H1 (cell line): Measurements from ENCODE around the gene MARK3. TPM values are rescaled to one million over a fixed set of nuclear protein-coding genes. Genes with fewer than 3 reads are reported as not detected.

Source experiments
- CTCF ChIA-PET: fragments of 300-600 bp; sonication (Branson Sonifier 250); formaldehyde crosslinking; loops from one replicate; lab custom pipeline; 2021; ENCODE audit not compliant: partially characterized antibody; lab: Charles Lee
- POLR2A ChIA-PET: fragments of 300-600 bp; sonication (Branson Sonifier 250); formaldehyde crosslinking; loops from one replicate; lab custom pipeline; 2021; ENCODE audit warnings: inconsistent platforms; ENCODE audit not compliant: partially characterized antibody; lab: Charles Lee
- DNase-seq, 2 experiments: peaks; one replicate each; pipeline versions ENCODE4 v3.0.0 to v3.0.0-alpha.2; 2010 to 2022; ENCODE audit warnings: low spot score in 2 of 2, low read depth in 1 of 2, mixed read lengths in 1 of 2
- FAIRE-seq: peaks from 2 replicates; lab custom pipeline; 2011; peaks lifted over from hg19 to GRCh38; lab: Jason Lieb, UNC
- H2AFZ ChIP-seq: 2 replicates; pipeline ENCODE4 v1.8.1; 2012; ENCODE audit warnings: low read length, inconsistent platforms
- H2AK5ac ChIP-seq: 2 replicates; pipeline ENCODE4 v1.6.1; 2013; ENCODE audit warnings: low read depth, low read length
- H2BK120ac ChIP-seq: replicated peaks from 2 replicates; pipeline ENCODE3; 2013; ENCODE audit warnings: low read depth, low read length, inconsistent platforms
- H2BK12ac ChIP-seq: 2 replicates; pipeline ENCODE4 v1.6.1; 2013; ENCODE audit warnings: low read depth, low read length
- H2BK15ac ChIP-seq: 2 replicates; pipeline ENCODE4 v1.6.1; 2013; ENCODE audit warnings: low read length
- H2BK20ac ChIP-seq: 2 replicates; pipeline ENCODE4 v1.6.1; 2013; ENCODE audit warnings: low read length
- H2BK5ac ChIP-seq: 2 replicates; pipeline ENCODE4 v1.6.1; 2013; ENCODE audit warnings: low read depth, low read length
- H3K14ac ChIP-seq: 2 replicates; pipeline ENCODE4 v1.6.1; 2013; ENCODE audit warnings: inconsistent platforms; ENCODE audit not compliant: insufficient read length
- H3K18ac ChIP-seq: 2 replicates; pipeline ENCODE4 v1.6.1; 2013; ENCODE audit warnings: low read length; ENCODE audit errors: extremely low read depth
- H3K23ac ChIP-seq: 2 replicates; pipeline ENCODE4 v1.6.1; 2013; ENCODE audit warnings: inconsistent platforms; ENCODE audit not compliant: insufficient read length
- H3K23me2 ChIP-seq: 2 replicates; pipeline ENCODE4 v1.6.1; 2013; ENCODE audit warnings: low read depth, low read length
- H3K27ac ChIP-seq: 2 replicates; pipeline ENCODE4 v1.6.1; 2011; ENCODE audit warnings: low read depth, low read length, inconsistent platforms
- H3K27me3 ChIP-seq, 4 experiments: replicated peaks in 1 of 4; 1 replicate in 1 of 4; 2 replicates in 3 of 4; pipeline versions ENCODE4 v1.6.1 to v1.8.1; 2011 to 2013; ENCODE audit warnings: low read length in 3 of 4, mild to moderate bottlenecking in 3 of 4, inconsistent platforms in 2 of 4, mixed read lengths in 2 of 4, moderate library complexity in 1 of 4; ENCODE audit not compliant: control insufficient read depth in 3 of 4, insufficient read depth in 3 of 4; ENCODE audit errors: extremely low read depth in 1 of 4
- H3K36me3 ChIP-seq, 4 experiments: 2 replicates each; pipeline versions ENCODE4 v1.6.1 to v1.8.1; 2011 to 2013; ENCODE audit warnings: mild to moderate bottlenecking in 4 of 4, low read length in 3 of 4, moderate library complexity in 2 of 4, control low read depth in 1 of 4, inconsistent platforms in 1 of 4; ENCODE audit not compliant: insufficient read depth in 4 of 4, control insufficient read depth in 2 of 4
- H3K4ac ChIP-seq: replicated peaks from 2 replicates; pipeline ENCODE3; 2013; ENCODE audit warnings: low read length, low read depth, mixed read lengths, inconsistent platforms; ENCODE audit not compliant: insufficient read length
- H3K4me1 ChIP-seq, 4 experiments: replicated peaks in 1 of 4; 1 replicate in 1 of 4; 2 replicates in 3 of 4; pipeline versions ENCODE4 v1.6.1 to v1.8.1; 2011 to 2013; ENCODE audit warnings: low read length in 3 of 4, inconsistent platforms in 2 of 4, mixed read lengths in 1 of 4; ENCODE audit not compliant: insufficient read depth in 4 of 4, control insufficient read depth in 3 of 4
- H3K4me2 ChIP-seq, 2 experiments: 2 replicates each; pipeline versions ENCODE4 v1.6.1 to v1.8.1; 2011 to 2013; ENCODE audit warnings: low read depth in 2 of 2, low read length in 2 of 2, control low read depth in 1 of 2, inconsistent platforms in 1 of 2, mild to moderate bottlenecking in 1 of 2; ENCODE audit not compliant: insufficient read depth in 1 of 2
- H3K4me3 ChIP-seq, 4 experiments: fragments of 200-600, 300-600 bp in 1 of 4; sonication (generic), shearing (Covaris generic), sonication (Bioruptor Twin) in 1 of 4; 2 replicates each; pipeline versions ENCODE4 v1.5.1 to v1.8.1; 2011 to 2016; ENCODE audit warnings: low read length in 4 of 4, low read depth in 3 of 4, control low read depth in 2 of 4, inconsistent platforms in 2 of 4, mild to moderate bottlenecking in 2 of 4, mixed read lengths in 1 of 4, moderate library complexity in 1 of 4; ENCODE audit not compliant: insufficient read depth in 2 of 4; ENCODE audit errors: extremely low read depth in 1 of 4
- H3K56ac ChIP-seq: replicated peaks from 2 replicates; pipeline ENCODE3; 2013; ENCODE audit warnings: low read depth, mild to moderate bottlenecking, mixed read lengths, low read length, inconsistent platforms; ENCODE audit not compliant: insufficient read length
- H3K79me1 ChIP-seq: 2 replicates; pipeline ENCODE4 v1.6.1; 2013; ENCODE audit warnings: low read depth, low read length, control low read depth
- H3K79me2 ChIP-seq, 2 experiments: 2 replicates each; pipeline versions ENCODE4 v1.6.1 to v1.8.1; 2012 to 2013; ENCODE audit warnings: low read length in 2 of 2, mild to moderate bottlenecking in 2 of 2, inconsistent platforms in 1 of 2; ENCODE audit not compliant: insufficient read depth in 2 of 2, control insufficient read depth in 1 of 2
- H3K9ac ChIP-seq, 4 experiments: replicated peaks in 1 of 4; 1 replicate in 1 of 4; 2 replicates in 3 of 4; pipeline versions ENCODE4 v1.6.1 to v1.8.1; 2011 to 2013; ENCODE audit warnings: low read depth in 3 of 4, low read length in 3 of 4, control low read depth in 2 of 4, mild to moderate bottlenecking in 2 of 4, moderate library complexity in 2 of 4, inconsistent platforms in 1 of 4; ENCODE audit errors: extremely low read depth in 1 of 4
- H3K9me3 ChIP-seq, 2 experiments: 2 replicates each; pipeline versions ENCODE4 v1.6.1 to v1.8.1; 2012 to 2013; ENCODE audit warnings: mild to moderate bottlenecking in 2 of 2, moderate library complexity in 2 of 2, control low read depth in 1 of 2, inconsistent platforms in 1 of 2, low read depth in 1 of 2, low read length in 1 of 2, mixed read lengths in 1 of 2; ENCODE audit not compliant: insufficient read depth in 2 of 2
- H4K20me1 ChIP-seq, 2 experiments: replicated peaks in 1 of 2; 2 replicates each; pipeline versions ENCODE3 to v1.8.1; 2011 to 2013; ENCODE audit warnings: inconsistent platforms in 2 of 2, low read length in 2 of 2, mild to moderate bottlenecking in 1 of 2; ENCODE audit not compliant: insufficient read depth in 2 of 2, control insufficient read depth in 1 of 2
- H4K5ac ChIP-seq: 2 replicates; pipeline ENCODE4 v1.6.1; 2013; ENCODE audit warnings: low read length, low read depth, mixed read lengths, inconsistent platforms; ENCODE audit not compliant: insufficient read length
- H4K8ac ChIP-seq: 2 replicates; pipeline ENCODE4 v1.8.0; 2013; ENCODE audit warnings: mild to moderate bottlenecking, moderate library complexity, low read length, inconsistent platforms; ENCODE audit not compliant: insufficient read depth; ENCODE audit errors: extremely low read depth
- H4K91ac ChIP-seq: replicated peaks from 2 replicates; pipeline ENCODE3; 2013; ENCODE audit warnings: low read length, mixed read lengths, inconsistent platforms; ENCODE audit not compliant: insufficient read length
- BRCA1 ChIP-seq: IDR thresholded peaks from 2 replicates; pipeline ENCODE4 v1.6.1; 2012; ENCODE audit warnings: low read depth, low read length, improper control_type of control experiment
- EGR1 ChIP-seq: IDR thresholded peaks from 2 replicates; pipeline ENCODE4 v1.6.1; 2011; ENCODE audit warnings: low read depth, low read length, borderline replicate concordance
- JUN ChIP-seq: IDR thresholded peaks from 2 replicates; pipeline ENCODE4 v1.6.1; 2011; ENCODE audit warnings: low read depth, mild to moderate bottlenecking, improper control_type of control experiment, low read length
- KDM1A ChIP-seq: fragments of 200-600, 300-600 bp; sonication (generic); IDR thresholded peaks from 2 replicates; pipeline ENCODE4 v1.7.1; 2016; ENCODE audit warnings: mild to moderate bottlenecking, low read length, borderline replicate concordance
- SP2 ChIP-seq: IDR thresholded peaks from 2 replicates; pipeline ENCODE4 v1.6.1; 2012; ENCODE audit warnings: mild to moderate bottlenecking, low read length, inconsistent platforms
- SP4 ChIP-seq: IDR thresholded peaks from 2 replicates; pipeline ENCODE4 v1.6.1; 2012; ENCODE audit warnings: low read length, inconsistent platforms
- TCF12 ChIP-seq: IDR thresholded peaks from 2 replicates; pipeline ENCODE4 v1.6.1; 2011; ENCODE audit warnings: low read depth, mild to moderate bottlenecking, low read length
- ZNF274 ChIP-seq: IDR thresholded peaks from 2 replicates; pipeline ENCODE4 v1.7.0; 2012; ENCODE audit warnings: low read length, borderline replicate concordance; ENCODE audit errors: extremely low read depth
- WGBS, 2 experiments: shearing (Covaris generic) in 1 of 2; methylation state at CpG; one replicate each; pipeline versions ENCODE4 v1.1.6 to v1.1.7; 2013 to 2015; ENCODE audit warnings: low lambda C conversion rate in 2 of 2, mixed read lengths in 2 of 2, inconsistent platforms in 1 of 2, low coverage in 1 of 2, missing lambda C conversion rate in 1 of 2; ENCODE audit not compliant: insufficient replicate concordance in 2 of 2, insufficient coverage in 1 of 2, insufficient read length in 1 of 2; ENCODE audit errors: extremely low coverage in 1 of 2, missing lambda C conversion rate in 1 of 2; 5-methylcytosine and 5-hydroxymethylcytosine counted together
- polyA plus RNA-seq, 7 experiments: library from polyadenylated mRNA; depleted of rRNA in 3 of 7; stranded (reverse) in 5 of 7; unstranded in 2 of 7; fragments of >200 nt in 5 of 7; fragments of 200-250 nt in 2 of 7; gene quantifications; 1 replicate in 5 of 7; 2 replicates in 1 of 7; 4 replicates in 1 of 7; pipeline versions ENCODE4 v1.2.1 to v1.2.3, GENCODE V29; 2011 to 2013; ENCODE audit warnings: missing spikeins in 2 of 7, mixed read lengths in 2 of 7
- total RNA-seq: library from RNA; stranded (reverse); fragmentation: NEBNext Ultra II Directional; extraction: Animal tissue kit (Norgen Biotek cat#: 25700); gene quantifications from 2 replicates; pipeline ENCODE4 v1.2.1, GENCODE V29; 2021
- TF ChIP-seq, protein P1 (sequence below), 3 experiments: IDR thresholded peaks; 1 replicate in 2 of 3; 2 replicates in 1 of 3; pipeline versions ENCODE4 v1.5.1 to v1.6.1; 2011; ENCODE audit warnings: low read length in 3 of 3, mild to moderate bottlenecking in 3 of 3, inconsistent platforms in 2 of 3, low read depth in 1 of 3, moderate library complexity in 1 of 3; ENCODE audit not compliant: insufficient read depth in 1 of 3; ENCODE audit errors: control extremely low read depth in 1 of 3
- TF ChIP-seq, protein P2 (sequence below): IDR thresholded peaks from 2 replicates; pipeline ENCODE4 v1.6.1; 2012; ENCODE audit warnings: low read length, inconsistent platforms

Gene MARK3
- total and polyA plus RNA-seq, 2 of the 8 experiments (the other 6 are each of a cell fraction or from before 2014, with no cell fraction given): 39.4 to 76.9 TPM

DNA sequence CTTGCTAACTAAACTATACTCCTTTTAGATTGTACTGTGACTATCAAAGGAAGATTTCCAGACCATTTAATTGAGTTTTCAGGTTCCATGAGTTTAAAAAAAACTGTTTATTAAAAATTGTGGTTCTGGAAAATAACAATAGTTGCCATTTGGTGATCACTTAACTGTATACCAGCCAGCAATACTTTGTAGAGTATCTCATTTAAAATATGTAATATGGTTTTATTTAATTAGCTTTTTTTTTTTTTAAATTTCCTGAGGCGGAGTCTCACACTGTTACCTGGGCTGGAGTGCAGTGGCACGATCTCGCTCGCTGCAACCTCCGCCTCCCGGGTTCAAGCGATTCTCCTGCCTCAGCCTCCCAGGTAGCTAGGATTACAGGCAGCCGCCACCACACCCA, 7.4 kb downstream of the MARK3 start:
- Histone ChIP-seq H3K4me3 (no peak overlapping the region), H3K79me2 (peaks cover 30 to 91% of the 10 kb centered on the region in 2 experiments), H4K8ac (no peak overlapping the region), H3K9ac (no peak overlapping the region), H3K23ac (no peak overlapping the region), H2AK5ac (no peak overlapping the region), H3K27me3 (no peaks in the 10 kb centered on the region), H3K27ac (no peak overlapping the region), H2BK15ac (no peak overlapping the region), H2BK5ac (no peak overlapping the region), H3K36me3 (no peaks in the 10 kb centered on the region), H2AFZ (no peak overlapping the region), H3K4me1 (peaks cover 0 to 6% (median 0%) of the 10 kb centered on the region in 4 experiments; a peak in 1 of 7 replicates), H3K4me2 (no peak overlapping the region), H4K20me1 (peaks cover 17 to 30% of the 10 kb centered on the region in 2 experiments), H3K79me1 (peaks cover 5% of the 10 kb centered on the region), H4K91ac (no peak overlapping the region), H3K4ac (no peak overlapping the region), H2BK120ac (no peak overlapping the region), H2BK20ac (no peak overlapping the region), H3K18ac (no peak overlapping the region), H3K56ac (no peak overlapping the region), H3K23me2 (no peaks in the 10 kb centered on the region), H4K5ac (no peak overlapping the region), H2BK12ac (no peak overlapping the region), H3K9me3 (no peaks in the 10 kb centered on the region), H3K14ac (no peak overlapping the region)
- ChIA-PET POLR2A (interaction anchor here (0.9 to 3.9 kb wide), 3 partner anchors 25 to 55 kb away, joined by 3 to 26 read pairs (median 4); no protein-coding TSS in a partner anchor), CTCF (interaction anchor here (0.7 to 6.5 kb wide), 20 partner anchors 8 to 1073 kb away, joined by 3 to 35 read pairs (median 4); no protein-coding TSS in a partner anchor)
- DNase-seq (no peak), FAIRE-seq (no peak)
- whole genome bisulfite sequencing, 2 experiments: 92% methylated on average over 8 of the region's 8 CpGs; no CpG with 5 or more reads in 1 of the 2 experiments
- TF ChIP-seq TCF12: no peak
- TF ChIP-seq JUN: no peak
- TF ChIP-seq SP2: no peak
- TF ChIP-seq, protein P1, sequence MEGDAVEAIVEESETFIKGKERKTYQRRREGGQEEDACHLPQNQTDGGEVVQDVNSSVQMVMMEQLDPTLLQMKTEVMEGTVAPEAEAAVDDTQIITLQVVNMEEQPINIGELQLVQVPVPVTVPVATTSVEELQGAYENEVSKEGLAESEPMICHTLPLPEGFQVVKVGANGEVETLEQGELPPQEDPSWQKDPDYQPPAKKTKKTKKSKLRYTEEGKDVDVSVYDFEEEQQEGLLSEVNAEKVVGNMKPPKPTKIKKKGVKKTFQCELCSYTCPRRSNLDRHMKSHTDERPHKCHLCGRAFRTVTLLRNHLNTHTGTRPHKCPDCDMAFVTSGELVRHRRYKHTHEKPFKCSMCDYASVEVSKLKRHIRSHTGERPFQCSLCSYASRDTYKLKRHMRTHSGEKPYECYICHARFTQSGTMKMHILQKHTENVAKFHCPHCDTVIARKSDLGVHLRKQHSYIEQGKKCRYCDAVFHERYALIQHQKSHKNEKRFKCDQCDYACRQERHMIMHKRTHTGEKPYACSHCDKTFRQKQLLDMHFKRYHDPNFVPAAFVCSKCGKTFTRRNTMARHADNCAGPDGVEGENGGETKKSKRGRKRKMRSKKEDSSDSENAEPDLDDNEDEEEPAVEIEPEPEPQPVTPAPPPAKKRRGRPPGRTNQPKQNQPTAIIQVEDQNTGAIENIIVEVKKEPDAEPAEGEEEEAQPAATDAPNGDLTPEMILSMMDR (IDR thresholded peaks at IDR 0.05; ENCODE audit: control extremely low read depth in 1 of 3, insufficient read depth in 1 of 3, low read depth in 1 of 3, low read length in 3 of 3): no peak
- no peak for TF ChIP-seq EGR1
- TF ChIP-seq KDM1A: no peak
- no peak for TF ChIP-seq BRCA1
- no peak for TF ChIP-seq ZNF274
- TF ChIP-seq, protein P2, sequence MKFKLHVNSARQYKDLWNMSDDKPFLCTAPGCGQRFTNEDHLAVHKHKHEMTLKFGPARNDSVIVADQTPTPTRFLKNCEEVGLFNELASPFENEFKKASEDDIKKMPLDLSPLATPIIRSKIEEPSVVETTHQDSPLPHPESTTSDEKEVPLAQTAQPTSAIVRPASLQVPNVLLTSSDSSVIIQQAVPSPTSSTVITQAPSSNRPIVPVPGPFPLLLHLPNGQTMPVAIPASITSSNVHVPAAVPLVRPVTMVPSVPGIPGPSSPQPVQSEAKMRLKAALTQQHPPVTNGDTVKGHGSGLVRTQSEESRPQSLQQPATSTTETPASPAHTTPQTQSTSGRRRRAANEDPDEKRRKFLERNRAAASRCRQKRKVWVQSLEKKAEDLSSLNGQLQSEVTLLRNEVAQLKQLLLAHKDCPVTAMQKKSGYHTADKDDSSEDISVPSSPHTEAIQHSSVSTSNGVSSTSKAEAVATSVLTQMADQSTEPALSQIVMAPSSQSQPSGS: no peak
- no peak for TF ChIP-seq SP4
